HG03469 (cell line): ENCODE measurements around the gene S100A13.
"Not testable (repeated sequence)": the region's sequence is repeated elsewhere in the genome, so short reads cannot be mapped to it uniquely, and the experiment has no call there.

ENCODE experiments used
- ATAC-seq: cut with Tn5 transposase; IDR thresholded peaks from one replicate; pipeline ENCODE4 v1.9.1; 2021; ENCODE audit warnings: mild to moderate bottlenecking, moderate library complexity, moderate number of reproducible peaks; ENCODE audit not compliant: unreplicated experiment

Gene S100A13

GRCh38 chr1:153608742-153609584, 18.3 kb downstream of the S100A13 start:
- no peak for ATAC-seq

GRCh38 chr1:153608089-153608682, 19.1 kb downstream of the S100A13 start:
- no peak for ATAC-seq

- no peak for ATAC-seq
Measured at GRCh38 chr1:153607381-153607780, 19.9 kb downstream of the S100A13 start.

- ATAC-seq, result no peak
Measured at GRCh38 chr1:153606194-153606593, 21.1 kb downstream of the S100A13 start.

GRCh38 chr1:153602749-153603148, 24.6 kb downstream of the S100A13 start:
- no peak for ATAC-seq

GRCh38 chr1:153599847-153600246, 27.5 kb downstream of the S100A13 start:
- no peak for ATAC-seq

- peak; percentile 88 for ATAC-seq
Measured at GRCh38 chr1:153598309-153599172, 28.8 kb downstream of the S100A13 start.

- no peak for ATAC-seq
Measured at GRCh38 chr1:153597206-153597605, 30.1 kb downstream of the S100A13 start.

- ATAC-seq, result no peak
Measured at GRCh38 chr1:153592748-153593147, 34.6 kb downstream of the S100A13 start.

GRCh38 chr1:153588482-153588881, 38.8 kb downstream of the S100A13 start:
- ATAC-seq, result no peak

- not testable (repeated sequence) for ATAC-seq
Measured at GRCh38 chr1:153588033-153588432, 39.3 kb downstream of the S100A13 start.

- ATAC-seq, result no peak
Measured at GRCh38 chr1:153587314-153587713, 40.0 kb downstream of the S100A13 start.

GRCh38 chr1:153586347-153586746, 41.0 kb downstream of the S100A13 start:
- no peak for ATAC-seq

- no peak for ATAC-seq
Measured at GRCh38 chr1:153585006-153585405, 42.3 kb downstream of the S100A13 start.

- no peak for ATAC-seq
Measured at GRCh38 chr1:153583976-153584375, 43.3 kb downstream of the S100A13 start.

GRCh38 chr1:153583514-153583913, 43.8 kb downstream of the S100A13 start:
- not testable (repeated sequence) for ATAC-seq

GRCh38 chr1:153582836-153583235, 44.5 kb downstream of the S100A13 start:
- ATAC-seq, result not testable (repeated sequence)

GRCh38 chr1:153578936-153579335, 48.4 kb downstream of the S100A13 start:
- no peak for ATAC-seq

- no peak for ATAC-seq
Measured at GRCh38 chr1:153578490-153578889, 48.8 kb downstream of the S100A13 start.

- no peak for ATAC-seq
Measured at GRCh38 chr1:153577624-153578051, 49.7 kb downstream of the S100A13 start.

- ATAC-seq, result no peak
Measured at GRCh38 chr1:153577138-153577537, 50.2 kb downstream of the S100A13 start.
